ENCODE results near the gene CAMK1D. TPM values are rescaled to one million over a fixed set of nuclear protein-coding genes. Genes with fewer than 3 reads are reported as not detected.

CAMK1D gene
- polyA plus RNA-seq, 2 of the 4 experiments (the other 2 are of a cell fraction), result 6.6 to 12.5 TPM

DNA sequence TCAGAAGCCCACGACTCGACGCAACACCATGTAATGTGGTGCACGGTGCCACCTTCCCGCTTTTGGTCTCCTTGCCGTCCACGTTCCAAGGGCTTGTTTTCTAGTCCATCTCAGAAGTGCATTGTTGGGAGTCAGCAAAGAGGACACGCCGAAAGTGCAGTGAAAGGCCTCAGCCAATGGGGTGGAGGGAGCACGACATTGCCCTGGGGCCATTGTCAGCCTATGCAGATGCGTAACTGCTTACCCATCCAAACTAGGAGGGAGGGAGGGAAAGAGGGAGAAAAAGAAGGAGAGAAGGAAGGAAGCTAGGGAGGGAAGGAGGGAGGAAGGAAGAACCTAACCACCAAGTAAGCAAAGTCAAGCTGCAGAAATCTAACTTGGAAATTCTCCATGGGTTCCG is 449.8 kb downstream of the CAMK1D start:
- WGBS (ENCODE audit: missing lambda C conversion rate), result 93% methylated on average over 12 of the region's 12 CpGs
- DNase-seq (ENCODE audit: low read depth in 1 of 2, low spot score in 1 of 2), result no peak
- ChIA-PET POLR2A (no interaction called here), CTCF (interaction anchor here (0.8 to 2.0 kb wide), 3 partner anchors 13 to 103 kb away, joined by 3 to 8 read pairs (median 3); no protein-coding TSS in a partner anchor)
- Histone ChIP-seq H3K4me1 (no peaks in the 10 kb centered on the region), H3K4me3 (no peak overlapping the region), H3K27ac (no peak overlapping the region), H3K9me3 (no peaks in the 10 kb centered on the region), H3K4me2 (no peak overlapping the region)
- TF ChIP-seq TP53 (CRISPR knock-in tag; IDR thresholded peaks at IDR 0.05), result no peak
- no peak for TF ChIP-seq HDAC2 (IDR thresholded peaks at IDR 0.05)
- no peak for TF ChIP-seq CHD2 (IDR thresholded peaks at IDR 0.05; ENCODE audit: low read length, partially characterized antibody)
- TF ChIP-seq RARB (CRISPR knock-in tag; IDR thresholded peaks at IDR 0.05), result no peak
- no peak for TF ChIP-seq HOXB5 (CRISPR knock-in tag; IDR thresholded peaks at IDR 0.05)
- TF ChIP-seq FOSB (CRISPR knock-in tag; IDR thresholded peaks at IDR 0.05), result no peak
- TF ChIP-seq MYC (IDR thresholded peaks at IDR 0.05; ENCODE audit: borderline replicate concordance, low read length), result no peak
- no peak for TF ChIP-seq CBX8 (IDR thresholded peaks at IDR 0.05)
- TF ChIP-seq, protein P1, sequence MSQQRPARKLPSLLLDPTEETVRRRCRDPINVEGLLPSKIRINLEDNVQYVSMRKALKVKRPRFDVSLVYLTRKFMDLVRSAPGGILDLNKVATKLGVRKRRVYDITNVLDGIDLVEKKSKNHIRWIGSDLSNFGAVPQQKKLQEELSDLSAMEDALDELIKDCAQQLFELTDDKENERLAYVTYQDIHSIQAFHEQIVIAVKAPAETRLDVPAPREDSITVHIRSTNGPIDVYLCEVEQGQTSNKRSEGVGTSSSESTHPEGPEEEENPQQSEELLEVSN (IDR thresholded peaks at IDR 0.05; ENCODE audit: borderline replicate concordance, low read depth), result no peak
- no peak for TF ChIP-seq JUNB (IDR thresholded peaks at IDR 0.05)
- TF ChIP-seq, protein P2, sequence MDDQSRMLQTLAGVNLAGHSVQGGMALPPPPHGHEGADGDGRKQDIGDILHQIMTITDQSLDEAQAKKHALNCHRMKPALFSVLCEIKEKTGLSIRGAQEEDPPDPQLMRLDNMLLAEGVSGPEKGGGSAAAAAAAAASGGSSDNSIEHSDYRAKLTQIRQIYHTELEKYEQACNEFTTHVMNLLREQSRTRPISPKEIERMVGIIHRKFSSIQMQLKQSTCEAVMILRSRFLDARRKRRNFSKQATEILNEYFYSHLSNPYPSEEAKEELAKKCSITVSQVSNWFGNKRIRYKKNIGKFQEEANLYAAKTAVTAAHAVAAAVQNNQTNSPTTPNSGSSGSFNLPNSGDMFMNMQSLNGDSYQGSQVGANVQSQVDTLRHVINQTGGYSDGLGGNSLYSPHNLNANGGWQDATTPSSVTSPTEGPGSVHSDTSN (IDR thresholded peaks at IDR 0.05), result no peak
- no peak for TF ChIP-seq MAFK (IDR thresholded peaks at IDR 0.05; ENCODE audit: partially characterized antibody)
- TF ChIP-seq TFCP2L1 (CRISPR knock-in tag; IDR thresholded peaks at IDR 0.05), result no peak
- no peak for TF ChIP-seq HOXB13 (CRISPR knock-in tag; IDR thresholded peaks at IDR 0.05; ENCODE audit: low read depth)
- TF ChIP-seq NR3C1 (IDR thresholded peaks at IDR 0.05), result no peak
- no peak for TF ChIP-seq BHLHE40 (IDR thresholded peaks at IDR 0.05; ENCODE audit: low read depth, low read length)
- FAIRE-seq, result no peak
- no peak for ATAC-seq

DNA sequence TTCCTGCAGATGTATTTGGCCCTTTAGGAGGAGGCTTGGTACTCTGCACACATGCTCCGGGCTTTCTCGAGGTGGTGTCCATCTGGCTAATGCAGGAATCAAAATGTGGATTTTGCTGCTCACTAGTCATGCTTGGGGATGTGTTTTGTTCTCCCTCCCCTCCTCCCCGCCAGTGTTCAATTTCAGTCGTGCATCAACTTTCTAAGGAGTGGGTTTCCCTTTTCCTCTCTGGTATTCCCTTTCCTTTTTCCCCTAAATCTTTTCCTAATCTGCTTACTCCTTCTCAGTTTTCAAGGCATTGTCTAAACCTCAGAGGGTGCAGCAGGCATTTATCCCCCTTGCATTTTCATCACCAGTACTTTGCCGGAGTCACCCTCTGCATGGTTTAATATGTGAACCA is 450.4 kb downstream of the CAMK1D start:
- TF ChIP-seq, protein P3, sequence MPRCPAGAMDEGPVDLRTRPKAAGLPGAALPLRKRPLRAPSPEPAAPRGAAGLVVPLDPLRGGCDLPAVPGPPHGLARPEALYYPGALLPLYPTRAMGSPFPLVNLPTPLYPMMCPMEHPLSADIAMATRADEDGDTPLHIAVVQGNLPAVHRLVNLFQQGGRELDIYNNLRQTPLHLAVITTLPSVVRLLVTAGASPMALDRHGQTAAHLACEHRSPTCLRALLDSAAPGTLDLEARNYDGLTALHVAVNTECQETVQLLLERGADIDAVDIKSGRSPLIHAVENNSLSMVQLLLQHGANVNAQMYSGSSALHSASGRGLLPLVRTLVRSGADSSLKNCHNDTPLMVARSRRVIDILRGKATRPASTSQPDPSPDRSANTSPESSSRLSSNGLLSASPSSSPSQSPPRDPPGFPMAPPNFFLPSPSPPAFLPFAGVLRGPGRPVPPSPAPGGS (IDR thresholded peaks at IDR 0.05), result no peak
- TF ChIP-seq CHD2 (IDR thresholded peaks at IDR 0.05; ENCODE audit: low read length, partially characterized antibody), result no peak
- TF ChIP-seq ZSCAN20 (CRISPR knock-in tag; IDR thresholded peaks at IDR 0.05), result no peak
- TF ChIP-seq ZFP36 (IDR thresholded peaks at IDR 0.05; ENCODE audit: borderline replicate concordance, partially characterized antibody), result no peak
- TF ChIP-seq, protein P4, sequence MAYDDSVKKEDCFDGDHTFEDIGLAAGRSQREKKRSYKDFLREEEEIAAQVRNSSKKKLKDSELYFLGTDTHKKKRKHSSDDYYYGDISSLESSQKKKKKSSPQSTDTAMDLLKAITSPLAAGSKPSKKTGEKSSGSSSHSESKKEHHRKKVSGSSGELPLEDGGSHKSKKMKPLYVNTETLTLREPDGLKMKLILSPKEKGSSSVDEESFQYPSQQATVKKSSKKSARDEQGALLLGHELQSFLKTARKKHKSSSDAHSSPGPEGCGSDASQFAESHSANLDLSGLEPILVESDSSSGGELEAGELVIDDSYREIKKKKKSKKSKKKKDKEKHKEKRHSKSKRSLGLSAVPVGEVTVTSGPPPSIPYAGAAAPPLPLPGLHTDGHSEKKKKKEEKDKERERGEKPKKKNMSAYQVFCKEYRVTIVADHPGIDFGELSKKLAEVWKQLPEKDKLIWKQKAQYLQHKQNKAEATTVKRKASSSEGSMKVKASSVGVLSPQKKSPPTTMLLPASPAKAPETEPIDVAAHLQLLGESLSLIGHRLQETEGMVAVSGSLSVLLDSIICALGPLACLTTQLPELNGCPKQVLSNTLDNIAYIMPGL (CRISPR knock-in tag; IDR thresholded peaks at IDR 0.05; ENCODE audit: borderline replicate concordance), result no peak
- TF ChIP-seq, protein P2 (IDR thresholded peaks at IDR 0.05), result no peak
- TF ChIP-seq MYC (IDR thresholded peaks at IDR 0.05; ENCODE audit: borderline replicate concordance, low read length), result no peak
- TF ChIP-seq, protein P1 (IDR thresholded peaks at IDR 0.05; ENCODE audit: borderline replicate concordance, low read depth), result no peak
- TF ChIP-seq GATA3 (IDR thresholded peaks at IDR 0.05; ENCODE audit: borderline replicate concordance), result no peak
- TF ChIP-seq HOXB13 (CRISPR knock-in tag; IDR thresholded peaks at IDR 0.05; ENCODE audit: low read depth), result no peak
- TF ChIP-seq, protein P5, sequence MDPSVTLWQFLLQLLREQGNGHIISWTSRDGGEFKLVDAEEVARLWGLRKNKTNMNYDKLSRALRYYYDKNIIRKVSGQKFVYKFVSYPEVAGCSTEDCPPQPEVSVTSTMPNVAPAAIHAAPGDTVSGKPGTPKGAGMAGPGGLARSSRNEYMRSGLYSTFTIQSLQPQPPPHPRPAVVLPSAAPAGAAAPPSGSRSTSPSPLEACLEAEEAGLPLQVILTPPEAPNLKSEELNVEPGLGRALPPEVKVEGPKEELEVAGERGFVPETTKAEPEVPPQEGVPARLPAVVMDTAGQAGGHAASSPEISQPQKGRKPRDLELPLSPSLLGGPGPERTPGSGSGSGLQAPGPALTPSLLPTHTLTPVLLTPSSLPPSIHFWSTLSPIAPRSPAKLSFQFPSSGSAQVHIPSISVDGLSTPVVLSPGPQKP (IDR thresholded peaks at IDR 0.05; ENCODE audit: low read depth, low read length), result no peak
- TF ChIP-seq RAD21 (conservative IDR thresholded peaks at IDR 0.05 in 1 of 2, IDR thresholded peaks at IDR 0.05 in 1 of 2), result no peak
- no peak for TF ChIP-seq JUN (IDR thresholded peaks at IDR 0.05)
- Histone ChIP-seq H3K27ac (no peak overlapping the region), H3K4me3 (no peak overlapping the region), H3K9me3 (no peaks in the 10 kb centered on the region), H3K4me2 (no peak overlapping the region), H3K4me1 (no peaks in the 10 kb centered on the region)
- DNase-seq (ENCODE audit: low read depth in 1 of 2, low spot score in 1 of 2), result no peak
- FAIRE-seq, result no peak
- ATAC-seq, result no peak
- WGBS (ENCODE audit: missing lambda C conversion rate), result 73% methylated on average over 5 of the region's 5 CpGs
- CTCF ChIA-PET, result interaction anchor here (0.8 to 2.0 kb wide), 4 partner anchors 14 to 103 kb away, joined by 3 to 8 read pairs (median 4); no protein-coding TSS in a partner anchor
- POLR2A ChIA-PET, result no interaction called here
